Endothelial cell (in vitro differentiated cells): ENCODE data around the gene IL1RAPL1. TPM values are rescaled to one million over a fixed set of nuclear protein-coding genes. Genes with fewer than 3 reads are reported as not detected.

Experiments used
- DNase-seq: peaks from one replicate; pipeline ENCODE4 v3.0.0; 2021; ENCODE audit warnings: low spot score
- H3K27ac Mint-ChIP-seq: one replicate; pipeline ENCODE4 v1.8.0; 2021; ENCODE audit warnings: mixed read lengths, inconsistent platforms; ENCODE audit not compliant: unreplicated experiment
- H3K27me3 Mint-ChIP-seq: one replicate; pipeline ENCODE4 v1.8.0; 2021; ENCODE audit warnings: mild to moderate bottlenecking, moderate library complexity, mixed read lengths, inconsistent platforms; ENCODE audit not compliant: unreplicated experiment
- H3K36me3 Mint-ChIP-seq: one replicate; pipeline ENCODE4 v1.8.0; 2021; ENCODE audit warnings: mild to moderate bottlenecking, low read depth, mixed read lengths, inconsistent platforms; ENCODE audit not compliant: unreplicated experiment
- H3K4me1 Mint-ChIP-seq: one replicate; pipeline ENCODE4 v1.8.0; 2021; ENCODE audit warnings: mild to moderate bottlenecking, mixed read lengths, inconsistent platforms; ENCODE audit not compliant: unreplicated experiment
- H3K4me3 Mint-ChIP-seq: one replicate; pipeline ENCODE4 v1.8.0; 2021; ENCODE audit warnings: mild to moderate bottlenecking, mixed read lengths, inconsistent platforms; ENCODE audit not compliant: unreplicated experiment
- H3K9me3 Mint-ChIP-seq: one replicate; pipeline ENCODE4 v1.8.0; 2021; ENCODE audit warnings: mixed read lengths, inconsistent platforms; ENCODE audit not compliant: unreplicated experiment
- total RNA-seq: library from RNA; stranded (reverse); fragmentation: NEBNext Ultra II Directional; extraction: Animal tissue kit (Norgen Biotek cat#: 25700); gene quantifications from one replicate; pipeline ENCODE4 v1.2.1, GENCODE V29; 2021; ENCODE audit not compliant: unreplicated experiment
- TF ChIP-seq, protein P1 (sequence below): fragments of 200-600 bp; sonication (generic); IDR thresholded peaks from one replicate; pipeline ENCODE4 v1.5.0; 2021; ENCODE audit warnings: antibody characterized with exemption; ENCODE audit not compliant: unreplicated experiment

IL1RAPL1 gene
- total RNA-seq, 1 donor from 2014 or later: 0.18 TPM

DNA sequence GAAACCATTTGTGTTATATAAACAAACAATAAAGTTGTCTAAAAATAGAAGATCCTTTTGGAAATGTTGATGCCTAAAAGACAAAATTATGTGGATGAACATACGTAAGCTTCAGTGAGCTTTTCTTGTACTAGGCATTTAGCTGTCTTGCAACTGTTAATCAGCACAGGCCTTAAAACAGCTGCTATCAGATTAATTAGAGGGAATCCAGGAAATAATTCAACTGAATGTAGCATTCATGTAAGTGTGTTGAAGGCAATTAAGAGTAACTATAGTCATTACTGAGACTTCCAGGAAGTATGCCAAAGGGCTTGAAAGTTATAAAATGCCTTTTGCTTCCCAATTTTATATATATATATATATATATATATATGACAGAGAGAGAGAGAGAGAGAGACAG is 248.7 kb downstream of the IL1RAPL1 start:
- TF ChIP-seq, protein P1, sequence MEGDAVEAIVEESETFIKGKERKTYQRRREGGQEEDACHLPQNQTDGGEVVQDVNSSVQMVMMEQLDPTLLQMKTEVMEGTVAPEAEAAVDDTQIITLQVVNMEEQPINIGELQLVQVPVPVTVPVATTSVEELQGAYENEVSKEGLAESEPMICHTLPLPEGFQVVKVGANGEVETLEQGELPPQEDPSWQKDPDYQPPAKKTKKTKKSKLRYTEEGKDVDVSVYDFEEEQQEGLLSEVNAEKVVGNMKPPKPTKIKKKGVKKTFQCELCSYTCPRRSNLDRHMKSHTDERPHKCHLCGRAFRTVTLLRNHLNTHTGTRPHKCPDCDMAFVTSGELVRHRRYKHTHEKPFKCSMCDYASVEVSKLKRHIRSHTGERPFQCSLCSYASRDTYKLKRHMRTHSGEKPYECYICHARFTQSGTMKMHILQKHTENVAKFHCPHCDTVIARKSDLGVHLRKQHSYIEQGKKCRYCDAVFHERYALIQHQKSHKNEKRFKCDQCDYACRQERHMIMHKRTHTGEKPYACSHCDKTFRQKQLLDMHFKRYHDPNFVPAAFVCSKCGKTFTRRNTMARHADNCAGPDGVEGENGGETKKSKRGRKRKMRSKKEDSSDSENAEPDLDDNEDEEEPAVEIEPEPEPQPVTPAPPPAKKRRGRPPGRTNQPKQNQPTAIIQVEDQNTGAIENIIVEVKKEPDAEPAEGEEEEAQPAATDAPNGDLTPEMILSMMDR: no peak
- no peaks in the 10 kb centered on the region for H3K9me3 Mint-ChIP-seq
- no peaks in the 10 kb centered on the region for H3K36me3 Mint-ChIP-seq
- no peaks in the 10 kb centered on the region for H3K4me1 Mint-ChIP-seq
- no peaks in the 10 kb centered on the region for H3K27me3 Mint-ChIP-seq
- no peak overlapping the region for H3K4me3 Mint-ChIP-seq
- no peak overlapping the region for H3K27ac Mint-ChIP-seq
- DNase-seq: no peak

DNA sequence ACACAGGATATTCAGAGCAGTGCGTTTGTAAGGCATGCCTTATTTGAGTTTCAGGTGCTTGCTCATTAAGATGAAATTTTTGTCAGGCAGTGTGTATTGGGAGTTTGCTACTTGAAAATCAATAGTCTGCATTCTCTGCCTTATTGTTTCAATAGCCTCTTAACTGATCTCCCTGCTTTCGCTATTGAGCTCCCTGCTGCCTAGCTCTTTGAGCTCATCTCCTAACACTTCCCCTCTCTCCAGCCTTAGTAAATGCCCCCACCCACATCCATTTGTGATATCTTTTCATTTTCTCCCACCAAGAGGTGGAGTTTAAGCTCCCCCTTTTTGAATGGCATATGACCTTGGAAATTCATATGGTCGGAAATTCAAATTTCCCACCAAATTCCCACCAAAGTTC is 256.6 kb downstream of the IL1RAPL1 start:
- H3K27ac Mint-ChIP-seq: no peak overlapping the region
- no peaks in the 10 kb centered on the region for H3K36me3 Mint-ChIP-seq
- no peaks in the 10 kb centered on the region for H3K9me3 Mint-ChIP-seq
- H3K4me3 Mint-ChIP-seq: no peak overlapping the region
- no peaks in the 10 kb centered on the region for H3K4me1 Mint-ChIP-seq
- no peaks in the 10 kb centered on the region for H3K27me3 Mint-ChIP-seq
- DNase-seq: no peak
- TF ChIP-seq, protein P1: no peak

DNA sequence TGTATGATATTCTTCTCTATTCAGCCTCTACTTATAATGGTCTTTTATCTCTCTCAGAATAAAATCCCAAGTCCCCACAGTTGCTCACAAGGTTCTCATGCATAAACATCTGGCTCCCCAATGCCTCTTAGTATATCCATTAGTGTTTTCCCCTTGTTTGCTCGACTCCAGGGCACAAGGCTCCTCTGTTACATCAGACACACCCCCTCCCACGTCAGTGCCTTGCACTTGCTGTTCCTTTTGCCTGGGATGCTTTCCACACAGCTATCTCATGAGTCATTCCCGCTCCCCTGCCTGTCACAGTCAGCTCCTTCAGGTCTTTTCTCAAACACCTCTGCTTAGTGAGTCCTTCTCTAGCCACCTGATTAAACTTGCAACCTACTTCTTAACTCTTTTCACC is 260.2 kb downstream of the IL1RAPL1 start:
- H3K27ac Mint-ChIP-seq: no peak overlapping the region
- TF ChIP-seq, protein P1: no peak
- no peaks in the 10 kb centered on the region for H3K27me3 Mint-ChIP-seq
- H3K9me3 Mint-ChIP-seq: no peaks in the 10 kb centered on the region
- no peaks in the 10 kb centered on the region for H3K36me3 Mint-ChIP-seq
- H3K4me3 Mint-ChIP-seq: no peak overlapping the region
- peaks cover 5% of the 10 kb centered on the region for H3K4me1 Mint-ChIP-seq
- no peak for DNase-seq

DNA sequence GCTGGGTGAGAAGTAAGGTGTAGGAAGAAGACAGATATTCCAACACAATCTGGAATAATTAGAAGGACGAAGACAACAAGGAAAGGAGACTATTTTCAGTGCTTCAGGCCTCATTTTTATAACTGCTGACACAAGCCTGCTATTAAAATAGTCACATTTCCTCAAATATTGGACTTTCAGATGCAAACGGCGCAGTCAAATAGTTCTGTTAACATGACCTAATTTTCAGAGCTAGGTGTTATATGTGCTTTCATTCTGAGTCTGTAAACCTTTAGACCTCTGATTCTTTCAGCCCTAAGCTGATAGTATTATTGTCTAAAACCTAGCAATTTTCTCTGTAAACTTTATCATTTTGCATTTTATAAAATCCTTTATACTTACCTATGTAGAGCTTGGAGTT is 261.5 kb downstream of the IL1RAPL1 start:
- H3K4me3 Mint-ChIP-seq: no peak overlapping the region
- no peaks in the 10 kb centered on the region for H3K27me3 Mint-ChIP-seq
- H3K36me3 Mint-ChIP-seq: no peaks in the 10 kb centered on the region
- TF ChIP-seq, protein P1: no peak
- peaks cover 5% of the 10 kb centered on the region for H3K4me1 Mint-ChIP-seq
- no peak overlapping the region for H3K27ac Mint-ChIP-seq
- DNase-seq: no peak
- H3K9me3 Mint-ChIP-seq: no peaks in the 10 kb centered on the region

DNA sequence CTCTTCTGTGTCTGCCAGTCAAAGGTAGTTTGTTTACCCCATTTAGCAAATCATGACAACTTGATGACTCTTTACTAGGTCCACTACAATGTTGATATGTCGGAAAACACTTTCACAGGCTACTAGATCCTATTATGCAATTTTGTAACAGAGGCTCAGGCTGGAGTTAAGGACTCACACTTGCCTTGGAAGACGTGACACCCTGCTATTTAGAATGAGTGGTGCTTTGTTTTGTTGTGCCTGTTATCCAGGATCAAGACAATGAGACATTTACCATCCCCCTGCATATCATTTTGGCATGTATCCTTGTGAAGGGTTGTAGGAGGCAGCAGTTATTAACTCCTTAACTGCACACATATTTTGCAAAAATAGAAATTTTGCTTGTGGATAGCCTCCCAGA is 263.7 kb downstream of the IL1RAPL1 start:
- Mint-ChIP-seq H3K36me3 (no peaks in the 10 kb centered on the region), H3K9me3 (no peaks in the 10 kb centered on the region), H3K4me1 (peaks cover 5% of the 10 kb centered on the region), H3K27me3 (no peaks in the 10 kb centered on the region), H3K4me3 (no peak overlapping the region), H3K27ac (no peak overlapping the region)
- TF ChIP-seq, protein P1: no peak
- DNase-seq: no peak
